ENCODE data around the gene ANKRD33B.
A peak's percentile ranks its signal among the peaks of the same experiment; 100 is the strongest.
"Not testable (repeated sequence)": the region's sequence is repeated elsewhere in the genome, so short reads cannot be mapped to it uniquely, and the experiment has no call there.

Gene ANKRD33B

DNA sequence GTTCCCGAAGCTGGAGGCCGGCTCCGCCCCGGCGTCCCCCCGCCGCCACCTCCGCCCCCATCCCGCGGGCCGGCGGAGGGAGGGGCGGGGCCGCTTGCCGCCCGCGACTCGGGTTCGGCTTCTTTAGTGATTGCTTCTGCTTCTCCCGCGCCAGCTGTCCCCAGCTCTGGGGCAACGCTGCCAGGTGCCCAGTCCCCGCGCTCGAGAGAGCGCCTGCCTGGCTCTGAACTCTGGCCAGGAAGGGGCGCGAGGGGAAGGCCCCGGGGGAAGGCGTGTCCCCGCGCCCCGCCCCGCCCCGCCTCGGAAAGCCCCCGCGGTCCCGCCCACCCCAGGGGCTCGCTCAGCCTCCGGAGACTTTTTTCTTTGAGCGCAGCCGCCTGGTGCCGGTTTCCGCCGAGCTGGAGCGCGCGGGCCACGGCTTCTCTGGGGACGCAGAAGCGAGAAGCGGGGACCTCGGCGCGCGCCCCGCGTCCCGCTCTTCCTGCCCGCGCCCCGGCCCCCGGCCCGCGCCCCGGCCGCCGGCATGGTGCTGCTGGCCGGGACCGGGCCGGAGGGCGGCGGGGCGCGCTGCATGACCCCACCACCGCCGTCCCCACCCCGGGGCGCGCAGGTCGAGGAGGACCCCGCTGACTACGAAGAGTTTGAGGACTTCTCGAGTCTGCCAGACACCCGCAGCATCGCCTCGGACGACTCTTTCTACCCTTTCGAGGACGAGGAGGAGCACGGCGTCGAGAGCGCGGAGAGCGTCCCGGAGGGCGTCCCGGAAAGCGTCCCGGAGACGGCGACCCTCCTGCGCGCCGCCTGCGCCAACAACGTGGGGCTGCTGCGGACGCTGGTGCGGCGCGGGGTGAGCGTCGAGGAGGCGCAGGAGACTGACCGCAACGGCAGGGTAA is at the start of gene ANKRD33B:
Gene ANKRD33B, plus strand, starts transcription at position 126 of the 893 bp plus-strand sequence. Its CDS starts 398 bp downstream, at position 524.
- no peak for FAIRE-seq

GRCh38 chr5:10514572-10514971 is 49.3 kb upstream of the ANKRD33B start:
- DNase-seq (ENCODE audit: insufficient read length, low spot score); FAIRE-seq: not testable (repeated sequence)

More for the DNA sequence above, at the start of gene ANKRD33B:
- peak; percentile 86 for DNase-seq (ENCODE audit: insufficient read length, low spot score)

DNA sequence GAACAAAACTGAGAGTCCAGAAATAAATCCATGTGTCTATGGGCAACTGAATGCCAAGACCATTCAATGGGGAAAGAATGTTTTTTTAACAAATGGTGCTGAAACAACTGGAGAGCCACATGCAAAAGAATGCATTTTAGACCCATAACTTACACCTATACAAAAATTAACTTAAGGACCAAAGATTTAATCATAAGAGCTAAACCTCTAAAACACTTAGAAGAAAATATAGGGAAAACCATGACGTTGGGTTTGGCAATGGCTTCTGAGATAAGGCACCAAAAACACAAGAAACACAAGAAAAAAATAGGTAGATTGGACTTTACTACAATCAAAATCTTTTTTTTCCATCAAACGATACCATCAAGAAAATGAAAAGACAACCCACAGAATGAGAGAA is 48.4 kb upstream of the ANKRD33B start:
- DNase-seq (ENCODE audit: insufficient read length, low spot score) (no peak), FAIRE-seq (no peak)

DNA sequence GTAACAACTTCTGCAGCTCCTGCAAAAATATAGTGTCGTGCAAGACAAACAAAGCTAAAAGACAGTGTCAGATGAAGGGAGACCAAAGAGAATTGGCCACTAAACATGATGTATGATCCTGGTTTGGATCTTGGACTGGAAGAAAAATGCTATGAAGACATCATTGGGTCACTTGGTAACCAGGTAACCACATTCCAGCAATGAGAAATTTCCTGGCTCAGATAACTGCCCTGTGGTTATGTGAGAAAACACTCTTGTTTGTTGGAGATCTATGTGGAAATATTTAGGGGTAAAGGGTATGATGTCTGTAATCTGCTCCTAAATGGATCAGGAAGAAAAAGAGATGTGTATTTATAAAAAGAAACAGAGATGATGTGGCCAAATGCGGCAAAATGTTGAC is 45.5 kb upstream of the ANKRD33B start:
- DNase-seq (ENCODE audit: insufficient read length, low spot score) (no peak), FAIRE-seq (no peak)

GRCh38 chr5:10519729-10520128 is 44.1 kb upstream of the ANKRD33B start:
- DNase-seq (ENCODE audit: insufficient read length, low spot score) (no peak), FAIRE-seq (no peak)

GRCh38 chr5:10520706-10521105 is 43.2 kb upstream of the ANKRD33B start:
- no peak for FAIRE-seq
- DNase-seq (ENCODE audit: insufficient read length, low spot score): no peak

- no peak for DNase-seq (ENCODE audit: insufficient read length, low spot score)
These were observed 42.2 kb upstream of the ANKRD33B start for GRCh38 chr5:10521466-10522223.

DNA sequence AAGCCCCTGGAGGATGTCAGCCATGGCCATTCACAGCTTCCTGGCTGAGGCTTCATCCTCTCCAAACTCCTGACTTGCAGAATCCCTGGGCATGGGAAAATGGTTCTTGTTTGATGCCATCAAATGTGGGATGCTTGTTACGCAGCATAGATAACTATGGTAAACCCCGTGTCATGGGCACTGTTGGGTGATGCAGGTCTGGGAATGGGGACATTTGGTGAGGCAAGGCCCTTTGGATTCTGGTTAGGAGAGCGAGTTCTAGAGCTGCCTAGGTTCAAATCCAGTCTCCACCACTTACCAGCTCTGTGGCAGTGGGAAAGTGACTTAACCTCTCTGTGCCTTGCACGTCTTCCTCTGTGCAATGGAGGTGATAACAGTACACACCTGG is 41.7 kb upstream of the ANKRD33B start:
- DNase-seq (ENCODE audit: insufficient read length, low spot score): no peak
- no peak for FAIRE-seq

More at GRCh38 chr5:10521466-10522223, 42.2 kb upstream of the ANKRD33B start:
- FAIRE-seq: no peak

DNA sequence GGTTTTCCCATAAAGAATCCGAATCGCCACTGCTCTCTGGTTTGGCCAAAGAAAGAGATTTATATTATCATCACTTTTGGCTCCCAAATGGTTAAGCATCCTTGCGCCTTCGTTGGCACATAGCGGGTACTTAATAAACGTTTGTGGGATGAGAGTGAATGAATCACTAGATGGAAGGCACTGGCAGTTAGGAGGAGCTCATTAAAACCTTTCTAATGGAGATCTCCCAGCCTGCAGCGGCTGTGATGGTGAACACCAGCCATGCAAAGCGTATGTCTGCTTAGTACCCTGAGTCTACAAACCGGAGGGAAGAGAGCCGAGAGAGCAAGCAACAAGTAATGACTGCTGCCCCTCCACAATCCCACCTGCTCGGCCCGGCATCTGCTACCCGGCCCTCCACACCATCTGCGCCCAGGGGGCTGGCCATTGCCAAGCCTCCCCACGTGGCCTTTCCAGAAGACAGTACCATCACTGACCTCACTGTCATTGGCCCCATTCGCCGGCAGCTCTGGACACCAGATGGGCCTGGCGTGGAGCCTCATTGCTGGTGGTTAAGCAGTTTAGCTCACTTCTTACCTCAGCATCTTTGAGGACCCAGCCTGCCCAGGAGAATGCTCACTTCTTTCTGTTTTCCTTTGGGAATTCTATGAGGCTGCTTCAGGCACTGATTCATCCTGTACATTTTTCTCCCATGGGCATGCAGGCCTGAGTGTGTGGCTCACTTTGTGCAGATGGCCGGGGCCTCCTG is 39.3 kb upstream of the ANKRD33B start:
- no peak for FAIRE-seq
- DNase-seq (ENCODE audit: insufficient read length, low spot score): no peak

GRCh38 chr5:10525124-10525495 is 38.8 kb upstream of the ANKRD33B start:
- FAIRE-seq: no peak

GRCh38 chr5:10527281-10527950 is 36.5 kb upstream of the ANKRD33B start:
- FAIRE-seq: no peak
- no peak for DNase-seq (ENCODE audit: insufficient read length, low spot score)

More at GRCh38 chr5:10525124-10525495, 38.8 kb upstream of the ANKRD33B start:
- DNase-seq (ENCODE audit: insufficient read length, low spot score): no peak

DNA sequence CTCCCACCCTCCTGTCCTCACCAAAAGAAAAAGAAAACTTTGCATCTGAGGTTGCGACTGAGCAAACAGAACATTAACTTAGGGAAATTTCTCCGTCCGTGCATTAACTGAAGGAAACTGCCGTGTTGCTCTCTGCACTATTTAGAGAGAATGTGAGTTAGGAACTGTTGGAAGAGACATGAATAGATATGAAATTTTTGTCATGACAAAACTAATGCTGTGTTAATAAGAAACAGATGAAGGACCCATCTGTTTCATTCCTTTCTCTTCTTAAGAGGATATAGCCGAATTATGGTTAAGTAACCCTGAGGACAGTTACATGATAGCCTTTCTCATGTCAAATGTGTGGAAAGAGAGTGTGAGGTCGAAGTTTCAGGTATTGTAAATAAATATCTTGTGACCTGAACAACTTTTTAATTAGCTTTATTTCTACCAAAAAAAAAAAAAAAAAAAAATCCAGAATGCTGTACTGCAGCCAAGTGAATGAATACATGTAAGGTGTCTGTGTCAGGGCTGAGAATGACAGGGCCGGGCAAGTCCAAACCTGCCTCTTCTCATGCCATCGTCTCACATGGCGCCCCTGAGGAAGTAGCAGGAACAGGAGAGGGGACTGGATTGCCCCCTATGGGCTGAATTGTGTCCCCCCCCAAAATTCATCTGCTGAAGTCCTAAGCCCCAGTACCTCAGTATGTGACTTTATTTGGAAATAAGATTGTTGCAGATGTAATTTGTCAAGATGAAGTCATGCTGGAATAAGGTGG is 35.6 kb upstream of the ANKRD33B start:
- FAIRE-seq: no peak

GRCh38 chr5:10528827-10529226 is 35.0 kb upstream of the ANKRD33B start:
- DNase-seq (ENCODE audit: insufficient read length, low spot score) (no peak), FAIRE-seq (no peak)

More for the DNA sequence above, 35.6 kb upstream of the ANKRD33B start:
- no peak for DNase-seq (ENCODE audit: insufficient read length, low spot score)

- DNase-seq (ENCODE audit: insufficient read length, low spot score) (no peak), FAIRE-seq (no peak)
These were observed 33.1 kb upstream of the ANKRD33B start for GRCh38 chr5:10530601-10531320.

DNA sequence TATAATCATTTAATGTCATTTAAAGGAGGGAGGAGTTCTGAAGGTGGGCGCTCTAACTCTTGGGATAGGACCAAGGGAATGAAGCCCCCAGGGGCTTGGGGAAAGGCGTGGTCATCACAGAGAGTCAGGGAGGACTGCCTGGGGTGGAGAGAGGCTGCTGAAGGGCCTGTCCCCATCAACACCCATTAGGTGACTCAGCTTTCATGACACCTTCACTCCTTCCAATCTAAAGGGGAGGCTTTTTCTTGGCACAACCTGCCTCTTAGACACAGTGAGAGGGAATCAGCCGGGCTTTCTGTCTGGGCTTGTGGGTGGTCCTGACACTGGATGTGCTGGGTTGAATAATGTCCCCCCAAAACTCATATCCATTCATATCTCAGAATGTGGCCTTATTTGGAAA is 31.4 kb upstream of the ANKRD33B start:
- DNase-seq (ENCODE audit: insufficient read length, low spot score): no peak
- FAIRE-seq: no peak

- FAIRE-seq: no peak
- DNase-seq (ENCODE audit: insufficient read length, low spot score): no peak
These were observed 30.6 kb upstream of the ANKRD33B start for GRCh38 chr5:10533226-10533625.

DNA sequence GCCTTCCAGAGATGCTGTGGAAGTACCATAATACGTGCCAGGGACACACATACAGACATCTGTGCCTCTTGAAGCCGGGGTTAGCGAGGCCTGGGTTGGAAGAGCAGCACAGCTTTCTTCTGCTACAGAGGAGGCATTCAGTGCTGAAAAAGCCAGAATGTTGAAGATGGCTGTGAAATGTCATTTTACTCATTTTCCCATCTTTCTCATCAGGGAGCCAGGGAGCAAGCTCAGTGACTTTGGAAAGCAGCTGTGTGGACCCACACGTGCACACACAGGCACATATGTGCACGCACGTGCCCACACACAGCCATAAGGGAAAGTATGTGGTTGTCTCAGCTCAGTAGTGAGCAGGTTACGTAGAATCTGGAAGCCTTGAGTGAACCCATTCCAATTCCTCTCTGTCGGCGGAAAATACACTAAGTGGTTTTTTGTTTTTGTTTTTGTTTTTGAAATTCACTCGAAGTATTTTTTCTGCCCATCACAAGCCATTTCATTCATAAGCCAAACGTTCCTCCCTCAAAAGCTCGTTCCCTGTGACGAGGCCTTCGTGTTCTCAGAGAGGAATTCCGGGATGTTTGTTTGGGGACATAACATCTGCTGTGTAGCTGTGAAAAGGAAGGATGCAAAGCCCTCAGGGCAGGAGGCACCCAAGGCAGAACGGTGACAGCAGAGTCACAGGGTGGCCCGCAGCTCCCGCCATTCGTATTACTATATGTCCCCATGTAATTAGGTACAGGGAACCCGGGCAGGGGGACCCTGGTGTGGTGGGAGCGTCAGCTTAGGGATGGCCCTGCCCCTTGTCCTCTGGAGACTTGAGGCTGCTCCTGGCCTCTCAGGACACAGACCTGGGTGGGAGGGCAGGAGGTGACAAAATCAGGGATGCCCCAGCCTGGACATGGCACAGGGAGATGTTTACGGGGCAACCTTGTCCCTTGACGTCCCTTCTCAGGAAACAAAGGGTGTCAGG is 29.0 kb upstream of the ANKRD33B start:
- no peak for DNase-seq (ENCODE audit: insufficient read length, low spot score)

DNA sequence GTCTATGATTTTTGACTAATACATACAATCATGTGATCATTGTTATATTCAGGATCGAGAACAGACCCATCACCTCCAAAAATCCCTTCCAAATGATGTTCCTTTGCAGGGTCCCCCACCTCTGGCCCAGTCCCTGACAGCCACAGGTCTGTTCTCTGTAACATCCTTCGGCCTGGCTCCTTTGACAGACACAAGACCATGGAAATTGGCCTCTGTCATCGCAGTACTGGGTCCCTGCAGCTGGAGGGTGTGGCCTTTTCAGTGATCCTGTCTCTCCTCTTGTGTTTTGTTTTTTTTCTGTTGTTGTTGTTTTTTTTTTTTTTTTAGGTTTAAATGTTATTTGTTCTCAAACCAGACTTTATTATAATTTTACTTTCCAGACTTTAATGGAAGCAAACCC is 27.4 kb upstream of the ANKRD33B start:
- DNase-seq (ENCODE audit: insufficient read length, low spot score): no peak
- no peak for FAIRE-seq

More for the DNA sequence above, 29.0 kb upstream of the ANKRD33B start:
- no peak for FAIRE-seq

Measured in GM19239 (cell line).